Measurements from ENCODE around the gene REV1. TPM values are rescaled to one million over a fixed set of nuclear protein-coding genes. Genes with fewer than 3 reads are reported as not detected.
"Not testable (repeated sequence)": the region's sequence is repeated elsewhere in the genome, so short reads cannot be mapped to it uniquely, and the experiment has no call there.

REV1 gene
- total RNA-seq, 2 donors from 2014 or later, result 43.9 to 44.6 TPM

DNA sequence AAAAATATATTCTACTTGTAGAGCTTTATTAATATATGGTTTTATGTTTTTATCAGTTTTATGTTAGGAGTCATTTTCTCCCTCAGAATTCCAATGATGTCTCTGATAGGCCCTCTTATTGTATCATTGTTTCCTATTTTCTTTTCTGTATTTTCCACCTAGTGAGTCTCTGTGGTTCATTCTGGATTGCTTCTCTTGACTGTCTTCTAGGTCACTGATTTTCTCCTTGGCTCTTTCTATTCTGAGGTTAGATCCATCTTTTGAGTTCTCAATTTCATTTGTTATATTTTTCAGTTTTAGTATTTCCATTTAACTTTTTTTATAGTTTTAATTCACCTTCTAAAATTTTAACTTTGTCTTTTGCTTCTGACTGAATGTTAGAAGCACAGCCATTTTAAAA, 115.1 kb downstream of the REV1 start:
- no peaks in the 10 kb centered on the region for H3K27me3 ChIP-seq (ENCODE audit: control insufficient read depth, insufficient read depth, low read length, poor library complexity, severe bottlenecking)
- H3K36me3 Mint-ChIP-seq (ENCODE audit: low read depth), result peaks cover 77% of the 10 kb centered on the region
- peaks cover 89% of the 10 kb centered on the region for H3K36me3 ChIP-seq (ENCODE audit: control insufficient read depth, insufficient read depth, low read length)
- peaks cover 38% of the 10 kb centered on the region for H3K9me3 ChIP-seq (ENCODE audit: control insufficient read depth, low read length)
- no peak overlapping the region for H3K27ac Mint-ChIP-seq
- peaks cover 22% of the 10 kb centered on the region for H3K9me3 Mint-ChIP-seq
- TF ChIP-seq, protein P1, sequence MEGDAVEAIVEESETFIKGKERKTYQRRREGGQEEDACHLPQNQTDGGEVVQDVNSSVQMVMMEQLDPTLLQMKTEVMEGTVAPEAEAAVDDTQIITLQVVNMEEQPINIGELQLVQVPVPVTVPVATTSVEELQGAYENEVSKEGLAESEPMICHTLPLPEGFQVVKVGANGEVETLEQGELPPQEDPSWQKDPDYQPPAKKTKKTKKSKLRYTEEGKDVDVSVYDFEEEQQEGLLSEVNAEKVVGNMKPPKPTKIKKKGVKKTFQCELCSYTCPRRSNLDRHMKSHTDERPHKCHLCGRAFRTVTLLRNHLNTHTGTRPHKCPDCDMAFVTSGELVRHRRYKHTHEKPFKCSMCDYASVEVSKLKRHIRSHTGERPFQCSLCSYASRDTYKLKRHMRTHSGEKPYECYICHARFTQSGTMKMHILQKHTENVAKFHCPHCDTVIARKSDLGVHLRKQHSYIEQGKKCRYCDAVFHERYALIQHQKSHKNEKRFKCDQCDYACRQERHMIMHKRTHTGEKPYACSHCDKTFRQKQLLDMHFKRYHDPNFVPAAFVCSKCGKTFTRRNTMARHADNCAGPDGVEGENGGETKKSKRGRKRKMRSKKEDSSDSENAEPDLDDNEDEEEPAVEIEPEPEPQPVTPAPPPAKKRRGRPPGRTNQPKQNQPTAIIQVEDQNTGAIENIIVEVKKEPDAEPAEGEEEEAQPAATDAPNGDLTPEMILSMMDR (conservative IDR thresholded peaks at IDR 0.05), result no peak
- no peak overlapping the region for H3K9ac ChIP-seq (ENCODE audit: extremely low read depth, low read length, poor library complexity, severe bottlenecking)
- H3K4me1 ChIP-seq (ENCODE audit: control insufficient read depth, insufficient read depth, low read length), result no peaks in the 10 kb centered on the region
- H3K27ac ChIP-seq (ENCODE audit: low read depth, low read length), result no peak overlapping the region
- no peaks in the 10 kb centered on the region for H3K4me1 Mint-ChIP-seq
- DNase-seq, result no peak
- no peaks in the 10 kb centered on the region for H3K27me3 Mint-ChIP-seq (ENCODE audit: insufficient read depth)
- no peak overlapping the region for H3K4me3 Mint-ChIP-seq
- H3K4me3 ChIP-seq (ENCODE audit: low read length), result no peak overlapping the region

DNA sequence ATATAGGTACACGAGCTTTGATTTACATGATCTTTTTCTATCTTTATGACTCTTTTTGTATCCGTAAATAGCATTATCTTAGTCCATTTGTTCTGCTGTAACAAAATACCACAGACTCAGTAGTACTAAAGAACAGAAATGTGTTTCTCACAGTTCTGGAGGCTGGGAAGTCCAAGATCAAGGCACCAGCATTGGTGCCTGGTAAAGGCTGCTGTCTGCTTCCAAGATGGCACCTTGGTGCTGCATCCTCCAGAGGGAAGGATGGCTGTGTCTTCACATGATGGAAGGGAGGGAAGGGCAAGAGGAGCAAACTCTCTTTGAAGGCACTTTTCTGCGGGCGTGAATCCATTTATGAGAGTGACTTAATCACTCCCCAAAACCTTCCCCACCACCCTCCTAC, 116.7 kb downstream of the REV1 start:
- Histone ChIP-seq H3K9ac (ENCODE audit: extremely low read depth, low read length, poor library complexity, severe bottlenecking) (no peak overlapping the region), H3K9me3 (ENCODE audit: control insufficient read depth, low read length) (peaks cover 38% of the 10 kb centered on the region), H3K4me1 (ENCODE audit: control insufficient read depth, insufficient read depth, low read length) (no peaks in the 10 kb centered on the region), H3K27me3 (ENCODE audit: control insufficient read depth, insufficient read depth, low read length, poor library complexity, severe bottlenecking) (no peaks in the 10 kb centered on the region), H3K27ac (ENCODE audit: low read depth, low read length) (no peak overlapping the region), H3K36me3 (ENCODE audit: control insufficient read depth, insufficient read depth, low read length) (peaks cover 90% of the 10 kb centered on the region), H3K4me3 (ENCODE audit: low read length) (peak overlapping the region; percentile 36)
- WGBS, 2 experiments (ENCODE audit: insufficient coverage in 1 of 2, insufficient read length in 1 of 2), result 90 to 100% methylated on average over 1 to 4 of the region's 4 CpGs
- no peak for DNase-seq
- Mint-ChIP-seq H3K4me1 (no peaks in the 10 kb centered on the region), H3K27ac (no peak overlapping the region), H3K4me3 (no peak overlapping the region), H3K36me3 (ENCODE audit: low read depth) (peaks cover 79% of the 10 kb centered on the region), H3K27me3 (ENCODE audit: insufficient read depth) (no peaks in the 10 kb centered on the region), H3K9me3 (peaks cover 22% of the 10 kb centered on the region)
- TF ChIP-seq, protein P1 (conservative IDR thresholded peaks at IDR 0.05), result no peak

DNA sequence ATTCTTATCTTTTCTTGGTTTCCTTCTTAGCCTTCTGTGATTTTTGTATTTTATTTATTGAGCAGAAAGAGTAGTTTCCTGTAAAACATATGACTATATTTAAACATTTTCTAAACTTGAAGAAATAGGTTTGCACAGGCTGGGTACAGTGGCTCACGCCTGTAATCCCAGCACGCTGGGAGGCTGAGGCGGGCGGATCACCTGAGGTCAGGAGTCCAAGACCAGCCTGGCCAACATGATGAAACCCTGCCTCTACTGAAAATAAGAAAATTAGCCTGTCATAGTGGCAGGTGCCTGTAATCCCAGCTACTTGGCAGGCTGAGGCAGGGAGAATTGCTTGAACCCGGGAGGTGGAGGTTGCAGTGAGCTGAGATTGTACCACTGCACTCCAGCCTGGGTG, 121.0 kb downstream of the REV1 start:
- WGBS, 2 experiments (ENCODE audit: insufficient coverage in 1 of 2, insufficient read length in 1 of 2), result 96 to 97% methylated on average over 3 to 5 of the region's 5 CpGs
- H3K27ac Mint-ChIP-seq; H3K4me1 ChIP-seq (ENCODE audit: control insufficient read depth, insufficient read depth, low read length); H3K27ac ChIP-seq (ENCODE audit: low read depth, low read length); H3K27me3 Mint-ChIP-seq (ENCODE audit: insufficient read depth); H3K4me1 Mint-ChIP-seq; DNase-seq; H3K4me3 Mint-ChIP-seq; H3K27me3 ChIP-seq (ENCODE audit: control insufficient read depth, insufficient read depth, low read length, poor library complexity, severe bottlenecking); H3K9ac ChIP-seq (ENCODE audit: extremely low read depth, low read length, poor library complexity, severe bottlenecking); H3K4me3 ChIP-seq (ENCODE audit: low read length): not testable (repeated sequence)
- peaks cover 73% of the 10 kb centered on the region for H3K36me3 Mint-ChIP-seq (ENCODE audit: low read depth)
- peaks cover 14% of the 10 kb centered on the region for H3K9me3 Mint-ChIP-seq
- Histone ChIP-seq H3K36me3 (ENCODE audit: control insufficient read depth, insufficient read depth, low read length) (peaks cover 94% of the 10 kb centered on the region), H3K9me3 (ENCODE audit: control insufficient read depth, low read length) (peaks cover 23% of the 10 kb centered on the region)

DNA sequence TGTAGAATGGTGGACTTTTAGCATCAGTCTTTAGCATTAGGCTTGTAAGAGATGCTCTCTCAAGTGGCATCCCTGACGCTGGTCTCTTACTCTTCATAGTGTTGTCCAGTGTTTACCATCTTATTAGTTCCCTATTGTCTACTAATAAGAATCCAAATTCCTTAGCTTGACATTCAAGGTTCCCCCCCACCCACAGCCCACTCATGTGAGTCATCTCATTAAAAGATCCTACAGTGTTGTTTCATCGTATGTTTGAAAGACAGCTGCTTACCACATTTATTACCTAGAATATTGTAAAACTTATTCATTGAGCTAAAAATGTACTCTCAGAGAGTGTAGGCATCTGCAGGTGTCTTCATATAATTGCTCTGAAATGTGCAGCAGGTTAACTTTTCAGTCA, 124.2 kb downstream of the REV1 start:
- H3K4me3 ChIP-seq (ENCODE audit: low read length), result no peak overlapping the region
- no peaks in the 10 kb centered on the region for H3K4me1 ChIP-seq (ENCODE audit: control insufficient read depth, insufficient read depth, low read length)
- Mint-ChIP-seq H3K4me3 (no peak overlapping the region), H3K27ac (no peak overlapping the region), H3K27me3 (ENCODE audit: insufficient read depth) (no peaks in the 10 kb centered on the region), H3K4me1 (no peaks in the 10 kb centered on the region), H3K9me3 (no peaks in the 10 kb centered on the region), H3K36me3 (ENCODE audit: low read depth) (peaks cover 67% of the 10 kb centered on the region)
- no peak for DNase-seq
- peaks cover 94% of the 10 kb centered on the region for H3K36me3 ChIP-seq (ENCODE audit: control insufficient read depth, insufficient read depth, low read length)
- no peaks in the 10 kb centered on the region for H3K9me3 ChIP-seq (ENCODE audit: control insufficient read depth, low read length)
- 95 to 100% methylated on average over 1 to 2 of the region's 2 CpGs for WGBS, 2 experiments (ENCODE audit: insufficient coverage in 1 of 2, insufficient read length in 1 of 2)
- H3K9ac ChIP-seq (ENCODE audit: extremely low read depth, low read length, poor library complexity, severe bottlenecking), result no peak overlapping the region
- H3K27me3 ChIP-seq (ENCODE audit: control insufficient read depth, insufficient read depth, low read length, poor library complexity, severe bottlenecking), result no peaks in the 10 kb centered on the region
- TF ChIP-seq, protein P1 (conservative IDR thresholded peaks at IDR 0.05), result no peak
- H3K27ac ChIP-seq (ENCODE audit: low read depth, low read length), result no peak overlapping the region

Measured in endodermal cell (in vitro differentiated cells).